PC-3 (cell line): ENCODE data around the gene SRGAP2. TPM values are rescaled to one million over a fixed set of nuclear protein-coding genes. Genes with fewer than 3 reads are reported as not detected.
"Not testable (repeated sequence)": the region's sequence is repeated elsewhere in the genome, so short reads cannot be mapped to it uniquely, and the experiment has no call there.

Source experiments
- ATAC-seq: fragments of 200-7000 bp; cut with Tn5 transposase; 2 replicates; pipeline ENCODE4 v1.9.1; 2020; ENCODE audit warnings: mild to moderate bottlenecking, moderate library complexity
- BruUV-seq: library from RNA; stranded (reverse); fragments of 400-500 nt; replicated peaks from 2 replicates; lab custom pipeline; 2021; lab: Mats Ljungman, UMichigan
- CTCF ChIA-PET: fragments of 300-600 bp; sonication (Branson Sonifier 250); formaldehyde crosslinking; loops from one replicate; lab custom pipeline; 2022; ENCODE audit warnings: antibody characterized with exemption; lab: Charles Lee
- POLR2A ChIA-PET: fragments of 300-600 bp; sonication (Branson Sonifier 250); formaldehyde crosslinking; loops from one replicate; lab custom pipeline; 2022; ENCODE audit warnings: antibody characterized with exemption; ENCODE audit not compliant: unreplicated experiment; lab: Charles Lee
- DNase-seq: peaks from one replicate; pipeline ENCODE4 v3.0.0-alpha.2; 2015
- H2AFZ ChIP-seq: fragments of 300-600 bp; sonication (generic); 2 replicates; pipeline ENCODE4 v1.6.0; 2016; ENCODE audit warnings: antibody characterized with exemption, low read length
- H3F3A ChIP-seq: fragments of 300-600 bp; sonication (generic); one replicate; pipeline ENCODE4 v1.6.0; 2017; ENCODE audit warnings: antibody characterized with exemption, low read length, control low read depth, mild to moderate bottlenecking; ENCODE audit not compliant: unreplicated experiment
- H3K27ac ChIP-seq: fragments of 300-600 bp; sonication (generic); 2 replicates; pipeline ENCODE4 v1.5.1; 2016; ENCODE audit warnings: mild to moderate bottlenecking, low read length
- H3K27me3 ChIP-seq: fragments of 300-600 bp; sonication (generic); 2 replicates; pipeline ENCODE4 v1.6.1; 2016; ENCODE audit warnings: low read length, mixed read lengths
- H3K36me3 ChIP-seq: fragments of 300-600 bp; sonication (generic); 2 replicates; pipeline ENCODE4 v1.6.1; 2016; ENCODE audit warnings: low read depth, mixed run types, low read length, mixed read lengths
- H3K4me1 ChIP-seq: fragments of 300-600 bp; sonication (generic); 2 replicates; pipeline ENCODE4 v1.5.1; 2016; ENCODE audit warnings: low read length; ENCODE audit not compliant: insufficient read depth
- H3K4me2 ChIP-seq: fragments of 300-600 bp; sonication (generic); 2 replicates; pipeline ENCODE4 v1.6.0; 2016; ENCODE audit warnings: low read length
- H3K4me3 ChIP-seq: fragments of 300-600 bp; sonication (generic); 2 replicates; pipeline ENCODE4 v1.5.1; 2016; ENCODE audit warnings: mild to moderate bottlenecking, low read length, mixed read lengths
- H3K79me2 ChIP-seq: fragments of 300-600 bp; sonication (generic); 2 replicates; pipeline ENCODE4 v1.6.1; 2017; ENCODE audit warnings: low read length, mixed read lengths
- H3K9ac ChIP-seq: fragments of 300-600 bp; sonication (generic); 2 replicates; pipeline ENCODE4 v1.6.0; 2016; ENCODE audit warnings: mild to moderate bottlenecking, low read length
- H3K9me2 ChIP-seq: fragments of 300-600 bp; sonication (generic); replicated peaks from 2 replicates; pipeline ENCODE4 v1.6.1; 2016; ENCODE audit warnings: mixed run types, low read length, mixed read lengths
- H3K9me3 ChIP-seq: fragments of 300-600 bp; sonication (generic); 2 replicates; pipeline ENCODE4 v1.6.1; 2016; ENCODE audit warnings: low read length, mixed read lengths
- H4K20me1 ChIP-seq: fragments of 300-600 bp; sonication (generic); 2 replicates; pipeline ENCODE4 v1.6.1; 2016; ENCODE audit warnings: low read length, mixed read lengths
- intact Hi-C: fragments of 100-400 bp; cut with micrococcal nuclease; formaldehyde crosslinking; loops from 2 replicates; pipeline ENCODE4 v1.9.0; 2023
- total RNA-seq: library from RNA; depleted of rRNA; stranded (reverse); fragments of >200 nt; gene quantifications from 2 replicates; pipeline ENCODE4 v1.2.3, GENCODE V29; 2014

SRGAP2 gene
- total RNA-seq, 1 experiment from 2014 or later: 69.1 TPM

DNA sequence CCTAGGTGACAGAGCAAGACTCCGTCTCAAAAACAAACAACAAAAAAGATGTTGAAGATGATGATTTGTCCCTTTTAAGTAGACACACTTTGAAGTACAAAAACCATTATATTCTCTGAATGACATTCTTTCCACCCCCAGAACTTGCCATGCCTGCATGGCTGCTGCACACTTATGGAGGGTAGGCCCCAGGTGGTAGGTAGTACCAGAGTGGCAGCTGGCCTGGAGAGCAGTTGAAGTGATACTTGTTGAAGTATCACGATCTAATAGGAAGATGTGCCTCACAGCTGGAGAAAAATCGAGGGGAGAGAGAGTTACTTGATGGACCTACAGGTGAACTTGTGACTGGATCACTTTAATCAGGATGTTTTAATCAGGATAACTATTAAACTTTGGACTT is 14.9 kb downstream of the SRGAP2 start:
- H3K4me3 ChIP-seq, H3K4me1 ChIP-seq, H2AFZ ChIP-seq, DNase-seq, H3K36me3 ChIP-seq, POLR2A ChIA-PET, H3K27ac ChIP-seq, intact Hi-C loops, H3K9me3 ChIP-seq, CTCF ChIA-PET, H3K9me2 ChIP-seq, H3K27me3 ChIP-seq, ATAC-seq, H3F3A ChIP-seq, H3K9ac ChIP-seq, H3K4me2 ChIP-seq, BruUV-seq, H4K20me1 ChIP-seq, H3K79me2 ChIP-seq: not testable (repeated sequence)

DNA sequence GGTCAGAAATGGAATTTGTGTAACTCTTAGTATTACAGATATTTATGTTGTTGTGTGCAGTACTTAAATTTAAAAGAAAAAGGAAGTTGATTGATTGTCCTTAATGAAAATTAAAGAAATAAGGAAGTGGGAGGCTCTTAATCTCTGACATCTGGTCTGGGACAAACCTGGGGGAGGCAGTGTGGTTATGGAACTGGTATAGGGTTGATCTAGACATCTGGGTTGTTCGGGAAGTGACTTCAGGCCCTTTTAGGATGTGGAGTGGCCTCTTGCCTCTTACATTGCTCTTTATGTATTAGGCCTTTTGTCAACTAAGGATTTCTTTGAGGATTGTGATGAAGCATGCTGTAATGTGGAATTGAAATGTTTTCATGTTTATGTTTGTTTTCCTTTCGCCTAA is 15.4 kb downstream of the SRGAP2 start:
- H3K27me3 ChIP-seq, POLR2A ChIA-PET, H3K36me3 ChIP-seq, ATAC-seq, H3K9me3 ChIP-seq, H3F3A ChIP-seq, intact Hi-C loops, BruUV-seq, H4K20me1 ChIP-seq, H3K4me3 ChIP-seq, DNase-seq, H3K4me1 ChIP-seq, CTCF ChIA-PET, H3K4me2 ChIP-seq, H3K9ac ChIP-seq, H3K27ac ChIP-seq, H3K9me2 ChIP-seq, H3K79me2 ChIP-seq, H2AFZ ChIP-seq: not testable (repeated sequence)

DNA sequence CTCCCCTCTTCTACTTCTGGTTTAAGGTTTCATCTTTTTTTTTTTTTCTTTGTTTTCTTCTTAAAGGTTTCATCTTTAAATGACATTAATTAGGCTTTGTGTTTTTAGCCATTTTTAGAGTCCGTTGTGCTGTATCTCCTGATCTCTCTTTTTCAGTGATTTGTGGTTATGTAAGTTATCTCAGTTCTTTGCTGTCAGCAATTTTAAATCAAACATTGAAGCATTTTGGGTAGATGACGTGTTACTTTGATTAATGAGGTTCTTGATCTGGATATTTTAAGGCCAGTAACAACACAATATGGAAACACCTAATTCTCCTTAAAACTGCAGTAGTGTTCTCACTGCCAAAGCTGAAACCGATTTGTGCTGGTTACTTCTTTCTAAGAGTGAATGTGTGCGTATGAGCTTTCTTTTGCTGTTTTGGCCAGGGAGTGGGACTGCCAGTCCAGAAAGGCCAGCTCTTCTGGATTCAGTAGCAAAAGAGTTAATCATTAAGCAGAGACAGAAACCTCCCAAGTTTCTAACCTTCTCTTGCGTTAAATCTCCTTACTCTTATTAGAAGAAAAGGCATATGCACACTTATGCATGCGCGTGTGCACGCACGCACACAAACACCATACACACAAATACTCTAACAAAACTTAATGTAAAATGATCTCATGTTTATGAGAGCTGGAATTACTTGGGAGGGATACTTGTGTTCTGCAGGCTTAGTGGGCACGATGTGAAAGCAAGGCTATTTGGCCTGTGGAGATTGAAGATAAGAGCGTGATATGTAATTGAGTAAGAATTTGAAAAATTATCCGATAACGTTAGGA is 16.4 kb downstream of the SRGAP2 start:
- H4K20me1 ChIP-seq, BruUV-seq, H3K4me3 ChIP-seq, H3K9ac ChIP-seq, intact Hi-C loops, H3K27me3 ChIP-seq, POLR2A ChIA-PET, H3K36me3 ChIP-seq, H3K4me2 ChIP-seq, H2AFZ ChIP-seq, H3K27ac ChIP-seq, DNase-seq, H3K79me2 ChIP-seq, H3K9me2 ChIP-seq, H3K9me3 ChIP-seq, H3K4me1 ChIP-seq, H3F3A ChIP-seq, ATAC-seq, CTCF ChIA-PET: not testable (repeated sequence)

DNA sequence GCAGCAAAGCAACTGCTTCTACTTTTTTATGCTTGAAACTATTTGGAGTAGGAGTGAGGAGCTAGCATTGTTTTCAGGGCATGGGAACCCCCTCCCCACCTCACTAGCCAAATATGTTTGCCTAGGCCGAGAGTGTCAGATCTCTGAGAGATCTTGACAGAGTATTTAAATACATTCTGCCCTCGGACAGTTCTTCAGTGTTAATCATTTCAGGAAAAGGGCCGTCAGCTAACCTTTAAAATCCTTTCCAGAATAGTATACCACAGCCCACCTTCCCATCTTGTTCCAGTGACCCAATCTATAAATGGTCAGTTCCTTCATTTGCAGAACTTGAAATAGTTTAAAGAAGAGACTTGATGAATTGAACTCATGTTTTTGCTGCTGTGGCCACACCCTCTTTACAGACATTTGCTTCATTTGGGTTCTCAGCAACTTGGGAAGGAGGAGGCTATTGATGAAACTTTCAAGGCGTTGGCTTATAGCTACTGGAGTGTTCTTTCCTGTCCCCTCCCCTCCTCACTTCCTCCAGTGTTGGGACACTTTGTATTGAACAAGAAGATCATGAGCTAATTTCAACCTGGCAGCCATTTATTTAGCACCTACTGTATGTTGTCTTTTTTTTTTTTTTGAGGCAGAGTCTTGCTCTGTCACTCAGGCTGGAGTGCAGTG is 17.1 kb downstream of the SRGAP2 start:
- ATAC-seq, H3K9me2 ChIP-seq, H3K36me3 ChIP-seq, H3K27ac ChIP-seq, CTCF ChIA-PET, H2AFZ ChIP-seq, H3K9me3 ChIP-seq, H3K4me3 ChIP-seq, H4K20me1 ChIP-seq, H3K79me2 ChIP-seq, POLR2A ChIA-PET, intact Hi-C loops, H3K27me3 ChIP-seq, H3K9ac ChIP-seq, H3F3A ChIP-seq, BruUV-seq, H3K4me2 ChIP-seq, H3K4me1 ChIP-seq: not testable (repeated sequence)
- peak; percentile 0 for DNase-seq

DNA sequence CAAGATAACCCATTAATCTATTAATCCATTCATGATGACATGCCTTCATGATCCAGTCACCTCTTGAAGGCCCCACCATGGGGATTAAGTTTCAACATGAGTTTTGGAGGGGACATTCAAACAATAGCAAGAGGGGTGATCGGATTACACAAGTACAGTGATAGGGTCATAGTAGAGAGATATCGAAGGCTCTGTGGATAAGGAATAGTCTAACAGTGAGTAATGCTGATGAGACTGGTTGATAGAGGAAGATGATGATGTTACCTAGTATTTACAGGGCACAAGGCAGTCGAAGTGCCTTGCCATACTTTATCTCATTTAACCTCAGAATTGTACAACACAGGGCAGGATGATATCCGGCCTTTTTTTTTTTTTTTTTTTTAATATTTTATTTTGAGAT is 18.2 kb downstream of the SRGAP2 start:
- H3K9ac ChIP-seq, H3K9me3 ChIP-seq, DNase-seq, H3K79me2 ChIP-seq, H3K4me3 ChIP-seq, ATAC-seq, CTCF ChIA-PET, POLR2A ChIA-PET, H4K20me1 ChIP-seq, intact Hi-C loops, H3K4me1 ChIP-seq, H3K27me3 ChIP-seq, H3K27ac ChIP-seq, H2AFZ ChIP-seq, H3K4me2 ChIP-seq, H3F3A ChIP-seq, BruUV-seq, H3K36me3 ChIP-seq, H3K9me2 ChIP-seq: not testable (repeated sequence)

DNA sequence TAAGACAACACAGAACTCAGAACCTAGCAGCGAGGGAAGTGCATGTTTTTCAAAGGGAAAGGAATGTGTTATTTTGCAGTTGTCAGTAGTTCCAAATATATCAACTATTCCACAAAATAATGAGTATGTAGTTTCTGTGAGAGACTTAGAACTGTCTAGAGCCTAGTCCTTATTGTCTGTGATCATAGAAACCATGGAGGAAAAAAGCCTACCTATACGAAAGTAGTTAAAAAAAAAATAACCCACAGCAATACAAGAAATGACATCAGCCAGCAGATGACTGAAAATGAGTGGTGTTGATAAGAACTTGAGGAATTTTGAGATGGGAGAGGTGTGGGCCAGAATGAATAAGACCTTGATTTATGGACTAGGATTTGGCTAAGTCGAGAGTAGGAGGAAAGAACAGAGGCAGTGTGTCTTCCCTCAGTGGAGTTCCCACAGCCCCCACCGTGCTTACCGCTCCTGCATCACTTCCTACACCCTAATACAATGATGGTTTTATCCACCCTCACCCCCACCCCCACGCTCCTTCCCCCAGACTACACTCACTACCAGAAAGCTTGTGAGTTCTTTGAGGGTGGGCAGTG is 20.9 kb downstream of the SRGAP2 start:
- BruUV-seq, H3K4me2 ChIP-seq, ATAC-seq, H2AFZ ChIP-seq, H3K79me2 ChIP-seq, H3K36me3 ChIP-seq, POLR2A ChIA-PET, H4K20me1 ChIP-seq, H3K4me1 ChIP-seq, H3K9me3 ChIP-seq, H3K27ac ChIP-seq, CTCF ChIA-PET, H3K27me3 ChIP-seq, intact Hi-C loops, H3K4me3 ChIP-seq, H3F3A ChIP-seq, H3K9me2 ChIP-seq, H3K9ac ChIP-seq: not testable (repeated sequence)
- DNase-seq: peak; percentile 0
